GM12801 (cell line): Measurements from ENCODE around the gene KLHL21.

Experiments
- TF ChIP-seq, protein P1 (sequence below): IDR thresholded peaks from one replicate; pipeline ENCODE4 v1.5.1; 2011; ENCODE audit warnings: control low read depth; ENCODE audit not compliant: insufficient read length; ENCODE audit errors: extremely low read depth

KLHL21 gene

DNA sequence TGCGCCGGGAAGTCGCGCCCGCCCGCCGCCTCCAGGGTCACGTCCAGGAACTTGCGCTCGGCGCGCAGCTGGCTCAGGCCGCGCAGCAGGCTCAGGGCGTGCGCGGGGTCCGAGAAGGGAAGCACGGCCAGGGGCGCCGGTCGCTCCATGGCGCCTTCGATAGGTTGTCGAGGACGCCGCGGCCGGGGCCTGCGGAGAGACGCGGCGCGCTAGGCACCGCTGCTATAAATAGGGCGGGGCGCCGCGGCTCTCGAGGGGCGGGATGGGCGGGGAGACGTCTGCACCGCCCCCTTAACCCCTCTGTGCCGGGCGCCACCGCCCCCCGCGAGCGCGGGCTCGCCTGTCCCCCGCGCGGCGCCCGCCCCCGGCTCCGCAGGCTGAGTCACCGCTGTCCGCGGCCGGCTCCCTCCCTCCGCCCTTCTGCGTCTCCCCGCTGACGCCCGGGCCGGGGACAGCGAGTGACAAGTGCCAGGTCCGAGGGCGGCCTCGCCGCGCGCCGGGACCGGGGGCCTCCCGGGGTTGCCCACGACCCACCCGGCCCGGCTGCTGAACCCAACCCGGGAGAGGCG lies at the start of gene KLHL21:
Gene KLHL21, minus strand, starts transcription at position 201 of the 569 bp plus-strand sequence. Its CDS starts 52 bp downstream, at position 149.
- TF ChIP-seq, protein P1, sequence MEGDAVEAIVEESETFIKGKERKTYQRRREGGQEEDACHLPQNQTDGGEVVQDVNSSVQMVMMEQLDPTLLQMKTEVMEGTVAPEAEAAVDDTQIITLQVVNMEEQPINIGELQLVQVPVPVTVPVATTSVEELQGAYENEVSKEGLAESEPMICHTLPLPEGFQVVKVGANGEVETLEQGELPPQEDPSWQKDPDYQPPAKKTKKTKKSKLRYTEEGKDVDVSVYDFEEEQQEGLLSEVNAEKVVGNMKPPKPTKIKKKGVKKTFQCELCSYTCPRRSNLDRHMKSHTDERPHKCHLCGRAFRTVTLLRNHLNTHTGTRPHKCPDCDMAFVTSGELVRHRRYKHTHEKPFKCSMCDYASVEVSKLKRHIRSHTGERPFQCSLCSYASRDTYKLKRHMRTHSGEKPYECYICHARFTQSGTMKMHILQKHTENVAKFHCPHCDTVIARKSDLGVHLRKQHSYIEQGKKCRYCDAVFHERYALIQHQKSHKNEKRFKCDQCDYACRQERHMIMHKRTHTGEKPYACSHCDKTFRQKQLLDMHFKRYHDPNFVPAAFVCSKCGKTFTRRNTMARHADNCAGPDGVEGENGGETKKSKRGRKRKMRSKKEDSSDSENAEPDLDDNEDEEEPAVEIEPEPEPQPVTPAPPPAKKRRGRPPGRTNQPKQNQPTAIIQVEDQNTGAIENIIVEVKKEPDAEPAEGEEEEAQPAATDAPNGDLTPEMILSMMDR, result no peak

- TF ChIP-seq, protein P1, result no peak
Measured at GRCh38 chr1:6651909-6652308, 49.2 kb upstream of the KLHL21 start.

- TF ChIP-seq, protein P1, result no peak
Measured at GRCh38 chr1:6648556-6648955, 45.9 kb upstream of the KLHL21 start.

DNA sequence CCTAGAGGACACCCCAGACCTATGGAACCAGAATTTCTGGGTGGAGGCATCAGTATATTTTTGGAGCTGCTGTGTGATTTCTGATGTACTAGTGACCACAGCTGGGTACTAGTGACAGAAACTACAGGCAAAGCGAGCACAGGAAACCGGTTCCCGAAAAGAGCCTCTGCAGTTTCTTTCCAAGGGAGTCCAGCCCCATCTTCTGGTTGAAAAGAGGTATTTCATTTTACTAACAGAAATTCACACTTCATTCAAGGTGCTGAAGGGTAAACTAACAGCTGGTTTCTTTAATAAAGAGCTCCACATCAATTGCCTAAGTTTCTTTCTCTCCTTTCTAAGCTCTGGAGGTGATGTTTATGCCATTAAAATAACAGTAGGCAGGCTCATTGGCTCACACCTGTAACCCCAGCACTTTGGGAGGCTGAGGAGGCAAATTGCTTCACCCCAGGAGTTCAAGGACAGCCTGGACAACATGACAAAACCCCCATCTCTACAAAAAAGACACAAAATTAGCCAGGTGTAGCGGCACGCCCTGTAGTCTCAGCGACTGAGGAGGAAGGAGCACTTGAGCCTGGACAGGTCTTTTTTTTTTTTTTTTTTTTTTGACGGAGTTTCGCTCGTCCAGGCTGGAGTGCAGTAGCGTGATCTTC lies 44.0 kb upstream of the KLHL21 start:
- TF ChIP-seq, protein P1, result no peak

- TF ChIP-seq, protein P1, result no peak
Measured at GRCh38 chr1:6645018-6645417, 42.3 kb upstream of the KLHL21 start.

DNA sequence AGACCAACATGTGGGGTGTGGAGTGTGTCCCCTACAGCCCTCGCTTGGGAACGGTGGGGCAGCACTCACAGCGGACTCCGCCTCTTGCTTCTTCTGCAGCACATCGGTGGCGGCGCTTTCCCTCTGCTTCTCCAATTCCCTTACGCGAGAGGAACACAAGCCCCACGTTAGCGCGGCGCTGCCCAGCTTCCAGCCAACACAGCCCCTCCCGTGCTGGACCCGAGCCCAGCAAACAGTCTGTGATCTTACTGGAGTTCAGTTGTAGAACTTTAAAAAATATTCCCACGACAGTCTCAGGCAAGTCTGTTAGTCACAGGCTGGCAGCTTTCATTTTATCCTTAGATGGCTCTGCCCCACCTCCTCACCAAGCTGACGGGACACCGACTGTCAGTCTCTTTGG lies 35.6 kb upstream of the KLHL21 start:
- TF ChIP-seq, protein P1, result no peak

- TF ChIP-seq, protein P1, result no peak
Measured at GRCh38 chr1:6637770-6638169, 35.1 kb upstream of the KLHL21 start.
